GM18951 (cell line): Measurements from ENCODE around the gene CEACAM1.
"Not testable (repeated sequence)": the region's sequence is repeated elsewhere in the genome, so short reads cannot be mapped to it uniquely, and the experiment has no call there.

Experiments
- POLR2A ChIP-seq: IDR thresholded peaks from 4 replicates; pipeline ENCODE4 v1.6.1; 2011; ENCODE audit warnings: mild to moderate bottlenecking; ENCODE audit not compliant: insufficient read length, insufficient read depth; ENCODE audit errors: extremely low read depth
- in situ Hi-C: fragments of 300-500 bp; cut with MboI; formaldehyde crosslinking; loops from one replicate; pipeline ENCODE4 v1.12.0; 2022; ENCODE audit warnings: low sequenced_read_pairs, mixed read lengths, inconsistent platforms; ENCODE audit not compliant: unreplicated experiment

CEACAM1 gene

DNA sequence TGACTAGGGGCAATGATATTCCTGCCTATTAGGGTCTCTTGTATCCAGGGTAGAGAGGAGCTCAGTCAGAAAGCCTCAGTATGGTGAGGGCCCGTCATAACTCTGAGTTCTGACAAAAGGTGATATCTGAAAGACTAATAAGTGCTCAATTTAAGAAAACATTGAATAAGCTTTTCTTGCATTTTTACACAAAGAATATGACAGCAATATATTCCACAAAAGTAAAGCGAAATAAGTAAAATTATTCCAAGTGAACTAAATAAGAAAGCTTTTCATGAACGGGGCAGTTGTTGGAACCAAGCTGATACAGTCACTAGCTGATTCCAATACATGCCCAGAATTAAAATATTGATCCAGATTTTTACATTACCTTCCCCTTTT, 40.5 kb downstream of the CEACAM1 start:
- in situ Hi-C loops, result no loop called here
- TF ChIP-seq POLR2A, result no peak

DNA sequence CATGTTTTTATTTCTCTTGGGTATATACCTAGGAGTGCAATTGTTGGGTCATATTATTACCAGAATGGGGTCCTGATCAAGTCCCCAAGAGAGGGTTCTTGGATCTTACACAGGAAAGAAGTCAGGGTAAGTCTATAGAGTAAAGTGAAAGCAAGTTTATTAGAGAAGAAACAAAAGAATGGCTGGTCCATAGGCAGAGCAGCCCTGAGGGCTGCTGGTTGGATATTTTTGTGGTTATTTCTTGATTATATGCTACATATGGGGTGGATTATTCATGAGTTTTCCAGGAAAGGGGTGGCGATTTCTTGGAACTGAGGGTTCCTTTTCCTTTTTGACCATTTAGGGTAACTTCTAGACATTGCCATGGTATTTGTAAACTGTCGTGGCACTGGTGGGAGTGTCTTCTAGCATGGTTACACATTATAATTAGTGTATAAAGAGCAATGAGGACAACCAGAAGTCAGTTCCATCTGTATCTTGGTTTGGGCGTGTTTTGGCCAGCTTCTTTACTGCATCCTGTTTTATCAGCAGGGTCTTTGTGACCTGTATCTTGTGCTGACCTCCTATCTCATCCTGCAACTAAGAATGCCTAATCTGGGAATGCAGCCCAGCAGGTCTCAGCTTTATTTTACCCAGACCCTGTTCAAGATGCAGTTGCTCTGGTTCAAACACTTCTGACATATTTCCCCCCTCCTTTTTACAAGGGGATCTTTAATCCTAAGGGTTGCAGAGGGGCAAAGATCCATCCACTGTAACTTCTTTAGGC, 41.1 kb downstream of the CEACAM1 start:
- in situ Hi-C loops, result no loop called here
- no peak for TF ChIP-seq POLR2A

DNA sequence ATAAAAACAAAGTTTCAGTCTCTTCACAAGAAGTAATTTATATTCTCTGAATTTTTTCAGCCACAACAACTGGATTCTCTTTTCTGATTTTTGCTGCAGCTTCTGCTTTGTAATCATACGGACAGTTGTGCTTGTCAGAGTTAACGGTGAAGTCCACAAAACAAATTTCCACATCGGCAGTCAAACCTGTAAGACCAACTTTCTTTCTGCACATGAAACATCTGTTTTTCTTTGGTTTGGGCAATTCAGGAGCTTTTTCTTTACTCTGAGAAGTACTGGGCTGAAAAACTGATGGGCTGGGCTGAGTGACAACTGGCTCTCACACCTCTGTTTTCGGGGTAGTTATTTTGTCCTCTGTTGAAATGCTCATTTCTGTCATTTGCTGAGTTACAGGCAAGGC, 43.2 kb downstream of the CEACAM1 start:
- in situ Hi-C loops, result not testable (repeated sequence)

DNA sequence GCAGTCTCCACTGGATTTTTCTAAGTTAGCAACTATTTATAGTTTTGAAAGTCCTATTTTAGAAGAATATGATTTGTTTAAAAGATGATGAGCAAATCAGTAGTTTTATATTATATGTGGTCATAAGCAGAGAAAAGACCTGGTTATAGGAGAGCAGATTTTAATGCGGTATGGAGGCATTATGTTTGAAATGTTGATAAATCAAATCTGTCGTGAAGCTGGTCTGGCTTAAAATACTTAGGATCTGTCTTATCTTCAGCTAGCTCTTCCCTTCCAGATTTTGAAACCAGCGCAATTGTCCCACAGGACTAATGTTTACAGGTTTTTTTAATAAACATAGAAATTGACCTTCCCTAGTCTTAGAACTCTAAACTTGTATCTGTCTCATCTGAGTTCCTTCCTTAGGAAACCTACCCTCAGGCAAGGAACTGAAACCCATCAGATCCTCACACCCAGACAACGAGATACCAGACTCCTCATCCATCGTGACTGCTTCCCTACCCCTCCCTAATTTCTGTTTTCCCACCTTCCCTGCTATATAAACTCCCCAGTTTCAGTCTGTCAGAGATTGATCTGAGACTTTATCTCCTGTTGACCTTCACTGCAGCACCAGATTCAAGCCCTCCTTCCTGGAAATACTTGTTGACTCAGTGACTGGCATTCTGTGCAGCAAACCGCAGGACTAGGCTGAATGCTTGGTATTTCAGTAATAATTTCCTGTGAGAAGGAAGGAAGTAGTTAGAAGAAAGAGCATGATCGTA, 47.8 kb downstream of the CEACAM1 start:
- TF ChIP-seq POLR2A, result no peak
- in situ Hi-C loops, result no loop called here

- TF ChIP-seq POLR2A, result no peak
- in situ Hi-C loops, result no loop called here
Measured at GRCh38 chr19:42479736-42480135, 48.5 kb downstream of the CEACAM1 start.

DNA sequence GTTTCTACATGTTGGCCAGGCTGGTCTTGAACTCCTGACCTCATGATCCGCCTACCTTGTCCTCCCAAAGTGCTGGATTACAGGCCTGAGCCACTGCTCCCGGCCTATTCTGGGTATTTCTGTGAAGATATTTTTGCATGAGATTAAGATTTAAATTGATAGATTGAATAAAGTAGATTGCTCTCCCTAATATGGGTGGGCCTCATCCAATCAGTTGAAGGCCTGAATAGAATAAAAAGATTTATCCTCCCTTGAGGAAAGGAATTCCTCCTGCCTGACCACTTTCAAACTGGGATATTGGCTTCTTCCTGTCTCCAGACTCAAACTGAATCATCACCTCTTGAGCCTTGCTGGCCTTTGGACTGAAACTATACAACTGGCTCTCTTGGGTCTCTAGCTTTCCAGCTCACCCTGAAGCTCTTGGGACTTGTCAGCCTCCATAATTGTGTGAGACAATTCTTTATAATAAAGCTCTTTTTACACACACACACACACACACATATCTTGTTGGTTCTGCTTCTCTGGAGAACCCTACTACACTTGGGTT, 49.4 kb downstream of the CEACAM1 start:
- in situ Hi-C loops, result no loop called here
- TF ChIP-seq POLR2A, result no peak

DNA sequence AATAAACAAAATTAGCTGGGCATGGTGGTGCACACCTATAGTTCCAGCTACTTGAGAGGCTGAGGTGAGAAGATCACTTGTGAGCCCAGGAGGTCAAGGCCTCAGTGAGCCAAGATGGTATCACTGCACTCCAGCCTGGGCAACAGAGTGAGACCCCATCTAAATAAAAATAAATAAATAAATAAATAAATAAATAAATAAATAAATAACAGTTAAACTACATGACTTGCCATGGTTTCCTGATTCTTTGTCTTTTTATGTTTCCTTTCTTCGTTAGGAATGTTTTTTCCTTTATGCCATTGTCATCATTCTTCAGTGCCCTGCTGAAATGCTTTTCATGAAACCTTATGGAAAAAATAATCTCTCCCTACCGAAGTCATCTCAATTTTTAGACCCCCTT, 50.3 kb downstream of the CEACAM1 start:
- in situ Hi-C loops, result no loop called here
- no peak for TF ChIP-seq POLR2A

DNA sequence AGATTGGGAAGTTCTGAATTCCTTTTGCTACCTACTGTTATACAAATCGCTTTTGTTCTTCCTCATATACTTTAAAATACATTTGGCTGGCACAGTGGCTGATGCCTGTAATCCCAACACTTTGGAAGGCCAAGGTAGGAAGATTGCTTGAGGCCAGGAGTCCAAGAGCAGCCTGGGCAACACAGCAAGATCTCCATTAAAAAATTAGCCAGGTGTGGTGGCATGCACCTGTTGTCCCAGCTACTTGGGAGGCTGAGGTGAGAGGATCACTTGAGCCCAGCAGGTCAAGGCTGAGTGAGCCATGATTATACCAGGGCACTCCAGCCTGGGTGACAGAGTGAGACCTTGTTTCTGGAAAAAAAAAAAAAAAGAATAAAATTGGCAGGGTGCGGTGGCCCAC, 51.2 kb downstream of the CEACAM1 start:
- in situ Hi-C loops, result no loop called here
- TF ChIP-seq POLR2A, result no peak

GRCh38 chr19:42475366-42475765, 52.9 kb downstream of the CEACAM1 start:
- no peak for TF ChIP-seq POLR2A
- in situ Hi-C loops, result no loop called here

DNA sequence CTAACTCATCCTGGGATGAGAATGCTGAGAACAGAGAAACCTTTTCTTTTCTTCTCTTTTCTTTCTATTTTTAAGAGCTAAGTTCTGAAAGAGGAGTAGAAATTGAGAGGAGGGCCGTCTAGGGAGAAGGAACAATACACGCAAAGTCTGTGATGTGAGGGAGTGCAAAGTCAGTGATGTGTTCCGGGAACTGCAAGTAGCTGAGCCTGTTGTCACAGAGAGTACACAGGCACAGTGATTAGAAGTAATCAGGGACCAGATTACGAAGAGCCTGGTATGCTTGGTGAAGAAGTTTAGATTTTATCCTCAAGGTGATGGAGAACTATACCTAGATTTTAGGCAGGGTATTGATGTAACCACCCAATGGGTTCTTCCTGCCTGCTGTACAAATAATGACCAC, 53.5 kb downstream of the CEACAM1 start:
- in situ Hi-C loops, result no loop called here
- no peak for TF ChIP-seq POLR2A

DNA sequence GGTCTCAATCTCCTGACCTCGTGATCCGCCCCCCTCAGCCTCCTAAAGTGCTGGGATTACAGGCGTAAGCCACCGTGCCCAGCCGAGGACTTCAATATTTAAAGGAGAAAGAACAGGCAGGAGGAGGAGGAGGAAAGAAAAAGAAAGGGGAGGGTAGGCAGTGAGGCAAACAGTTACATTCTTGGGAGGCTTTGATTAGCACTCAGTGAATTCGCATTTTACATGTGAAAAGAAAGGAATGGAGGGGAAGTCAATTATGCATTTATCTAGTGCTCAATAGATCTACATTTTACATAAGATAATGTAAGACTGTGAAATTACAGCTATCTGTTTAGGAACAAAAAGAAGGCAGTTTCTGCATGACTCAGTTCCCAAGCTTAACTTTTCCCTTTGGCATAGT, 54.6 kb downstream of the CEACAM1 start:
- TF ChIP-seq POLR2A, result no peak
- in situ Hi-C loops, result no loop called here

DNA sequence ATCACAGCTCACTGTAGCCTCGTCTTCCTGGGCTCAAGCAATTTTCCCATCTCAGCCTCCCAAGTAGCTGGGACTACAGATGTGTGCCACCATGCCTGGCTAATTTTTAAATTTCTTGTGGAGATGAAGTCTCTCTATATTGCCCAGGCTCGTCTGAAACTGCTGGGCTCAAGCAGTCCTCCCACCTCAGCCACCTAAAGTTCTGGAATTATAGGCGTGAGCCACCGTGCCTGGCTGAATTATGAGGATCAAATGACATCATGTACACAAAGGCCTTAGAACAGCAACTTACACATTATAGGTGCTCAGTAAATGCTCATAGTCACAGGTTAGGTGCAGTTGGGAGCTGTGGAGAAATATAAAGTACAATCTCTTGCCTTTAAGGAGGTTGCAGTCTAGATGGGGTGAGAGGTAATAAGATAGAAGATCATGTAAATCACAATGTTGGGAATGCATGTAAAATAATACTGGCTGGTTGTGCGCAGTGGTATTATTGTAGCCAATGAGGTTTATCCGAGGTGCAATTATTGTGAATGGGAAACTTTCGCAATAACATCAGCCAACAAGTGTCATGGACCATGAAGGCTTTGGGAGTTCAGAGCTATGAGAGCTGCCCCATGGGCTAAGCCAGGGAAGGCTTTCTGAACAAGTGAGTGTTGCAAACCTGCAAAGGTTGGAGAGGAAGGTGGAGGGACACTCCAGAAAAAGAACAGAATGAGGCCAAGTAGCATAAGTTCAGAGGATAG, 55.7 kb downstream of the CEACAM1 start:
- no peak for TF ChIP-seq POLR2A
- in situ Hi-C loops, result no loop called here

DNA sequence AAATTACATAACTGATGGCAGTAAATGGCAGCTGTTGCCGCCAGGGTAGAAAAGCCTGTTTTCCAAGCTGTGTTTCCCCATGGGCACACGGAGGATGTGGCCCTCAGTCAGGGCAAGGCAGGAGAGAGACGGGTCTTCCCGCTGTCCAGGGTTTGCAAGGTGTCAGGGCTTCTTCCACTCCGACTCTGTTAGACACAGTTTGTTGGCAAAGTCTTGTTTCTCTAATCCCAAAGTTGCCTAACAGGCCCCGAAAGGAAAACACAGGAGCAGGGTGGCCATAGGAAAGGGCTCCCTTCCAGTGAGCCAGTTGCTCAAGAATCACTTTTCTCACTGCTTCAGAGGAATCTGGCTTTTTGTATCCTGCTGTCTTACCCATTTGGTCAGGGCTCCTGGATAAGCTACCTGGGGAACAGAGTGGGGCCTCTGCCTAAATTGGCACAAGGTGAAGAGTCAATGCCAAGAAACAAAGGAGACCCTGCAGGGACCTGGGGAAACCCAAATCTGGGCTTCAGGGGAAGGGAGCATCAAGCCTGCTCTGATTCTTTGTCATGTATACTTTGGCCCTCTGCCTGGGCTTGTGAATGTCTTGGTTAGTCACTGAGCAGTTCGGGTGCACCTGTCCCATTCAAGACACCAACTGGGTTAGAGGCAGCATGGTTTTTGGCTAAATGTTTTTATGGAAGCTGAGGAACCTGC, 56.6 kb downstream of the CEACAM1 start:
- TF ChIP-seq POLR2A, result no peak
- in situ Hi-C loops, result no loop called here
